HG03097 (cell line): ENCODE results near the gene NKPD1.

Source experiments
- ATAC-seq: cut with Tn5 transposase; IDR thresholded peaks from one replicate; pipeline ENCODE4 v1.9.1; 2021; ENCODE audit not compliant: unreplicated experiment, low FRiP score

The NKPD1 gene

DNA sequence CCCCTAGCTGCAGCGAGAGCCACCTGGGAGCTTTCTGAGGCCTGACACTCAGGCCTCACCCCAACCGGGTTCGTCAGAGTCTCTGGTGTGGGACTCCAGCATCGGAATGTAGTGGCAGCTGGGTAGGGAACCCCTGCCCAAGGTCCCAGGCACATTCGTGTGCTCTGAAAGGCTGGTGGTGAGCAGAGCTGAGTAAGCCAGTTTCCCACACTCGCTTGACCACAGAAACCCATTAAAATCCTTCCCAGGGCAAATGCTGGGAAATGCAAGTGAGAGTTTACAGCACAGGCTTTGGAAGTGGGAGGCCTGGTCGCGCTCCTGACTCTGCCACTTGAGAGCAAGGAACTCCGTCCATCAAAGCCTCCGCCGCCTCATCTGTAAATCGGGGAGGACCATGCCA lies 13.0 kb upstream of the NKPD1 start:
- no peak for ATAC-seq

DNA sequence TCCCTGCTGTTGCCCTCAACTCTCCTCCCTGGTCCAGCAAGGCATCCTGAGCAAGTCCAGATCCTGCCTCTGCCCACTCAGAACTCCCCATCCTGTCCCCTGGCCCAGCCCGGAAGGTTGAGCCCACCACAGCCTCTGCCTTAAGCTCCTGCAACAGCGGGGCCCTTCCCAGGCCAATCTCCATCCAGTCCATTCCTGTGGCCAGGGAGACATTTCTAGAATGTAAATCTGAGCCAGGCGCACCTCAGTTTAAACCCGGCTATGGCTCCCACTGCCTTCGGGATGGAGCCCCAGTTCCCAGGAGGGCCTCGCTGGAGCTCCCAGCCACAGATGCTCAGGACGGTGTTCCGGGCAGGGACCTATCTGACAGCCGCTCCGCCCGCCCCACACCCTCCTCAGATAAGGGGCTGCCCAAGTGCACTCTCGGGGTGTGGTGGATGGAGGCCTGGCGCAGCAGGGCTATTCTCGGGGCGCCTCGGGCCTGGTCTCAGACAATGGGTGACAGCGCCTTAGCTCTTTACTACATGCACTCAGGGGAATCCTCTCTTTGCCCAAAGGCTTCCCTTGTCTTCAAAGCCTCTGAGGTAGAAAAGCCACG lies 11.9 kb upstream of the NKPD1 start:
- ATAC-seq = no peak

DNA sequence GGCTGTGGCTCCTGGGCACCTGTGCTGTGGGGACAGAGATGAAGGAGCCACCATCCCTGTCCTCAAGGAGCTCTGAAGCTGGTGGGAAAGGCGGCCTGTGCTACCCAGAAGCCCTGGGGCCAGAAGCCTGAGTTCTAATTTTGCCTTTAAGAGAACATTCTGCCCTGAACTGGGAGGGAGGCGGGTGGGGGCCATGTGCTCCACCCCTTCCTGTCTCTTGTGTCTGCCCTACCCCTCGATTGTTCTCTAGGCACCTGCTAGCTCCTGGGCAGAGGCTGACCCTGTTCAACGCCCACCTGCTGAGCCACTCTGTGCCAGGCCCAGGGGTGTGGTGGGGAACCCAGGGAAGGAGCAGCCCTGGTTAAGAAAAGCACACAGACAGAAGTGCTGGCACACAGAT lies 11.4 kb upstream of the NKPD1 start:
- no peak for ATAC-seq

- no peak for ATAC-seq
Measured at GRCh38 chr19:45171211-45171623, 10.4 kb upstream of the NKPD1 start.

GRCh38 chr19:45170146-45171106 lies 9.6 kb upstream of the NKPD1 start:
- ATAC-seq = no peak

- ATAC-seq = no peak
Measured at GRCh38 chr19:45169602-45170001, 8.8 kb upstream of the NKPD1 start.

- ATAC-seq = no peak
Measured at GRCh38 chr19:45168767-45169351, 8.1 kb upstream of the NKPD1 start.

DNA sequence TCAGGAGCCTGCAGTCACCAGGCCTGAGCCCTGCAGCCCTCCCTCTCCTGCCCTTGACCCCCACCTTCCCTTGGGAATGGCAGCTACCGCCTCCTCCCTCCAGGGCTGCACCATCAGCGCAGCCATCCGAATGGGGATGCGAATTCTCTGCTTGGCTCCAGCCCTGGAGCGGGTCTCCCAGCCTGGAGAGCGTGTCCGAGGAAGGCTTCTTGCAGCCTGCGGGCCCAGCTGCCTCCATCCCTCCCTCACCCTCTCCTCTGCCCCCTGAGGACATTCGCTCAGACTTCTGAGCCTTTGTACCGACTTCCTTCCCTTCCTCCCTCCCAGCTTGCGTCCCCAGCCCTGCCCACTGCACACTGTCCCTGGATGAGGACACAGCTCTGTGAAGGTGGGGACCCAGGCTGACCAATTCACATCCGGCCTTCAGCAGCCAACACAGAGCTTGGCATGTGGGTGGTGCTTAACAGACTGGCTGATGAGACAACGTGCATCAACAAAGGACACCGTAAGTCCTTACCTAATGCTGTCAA lies 6.0 kb upstream of the NKPD1 start:
- ATAC-seq = no peak

- ATAC-seq = no peak
Measured at GRCh38 chr19:45164577-45165335, 4.0 kb upstream of the NKPD1 start.

- ATAC-seq = no peak
Measured at GRCh38 chr19:45163751-45164460, 3.1 kb upstream of the NKPD1 start.

- ATAC-seq = no peak
Measured at GRCh38 chr19:45163156-45163555, 2.4 kb upstream of the NKPD1 start.

DNA sequence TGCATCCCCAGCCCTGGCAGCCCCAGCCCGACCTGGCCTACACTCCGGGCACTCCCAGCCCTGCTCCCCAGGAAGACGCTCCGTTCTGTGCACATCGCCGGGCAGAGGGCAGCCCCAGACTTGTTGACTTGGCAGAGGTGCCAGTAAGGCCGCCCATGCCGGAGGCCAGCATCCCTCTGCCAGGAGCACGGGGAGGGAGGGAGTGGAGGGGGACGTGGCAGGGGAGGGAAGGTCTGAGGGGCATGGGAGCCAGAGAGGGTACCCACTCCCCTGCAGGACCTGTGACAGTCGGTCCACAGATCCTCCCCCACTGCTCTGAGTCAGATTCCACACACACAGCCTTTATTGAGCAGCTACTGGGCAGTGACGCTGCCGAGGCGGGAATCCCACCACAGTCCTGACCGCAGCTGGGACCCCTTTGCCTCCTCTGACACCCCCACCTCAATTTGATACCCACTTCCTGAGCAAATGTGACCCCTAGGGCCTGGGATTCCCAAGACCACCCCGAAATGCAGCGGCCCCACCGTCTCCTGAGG lies 1.9 kb upstream of the NKPD1 start:
- no peak for ATAC-seq

- ATAC-seq = no peak
Measured at GRCh38 chr19:45161738-45162607, 1.2 kb upstream of the NKPD1 start.

DNA sequence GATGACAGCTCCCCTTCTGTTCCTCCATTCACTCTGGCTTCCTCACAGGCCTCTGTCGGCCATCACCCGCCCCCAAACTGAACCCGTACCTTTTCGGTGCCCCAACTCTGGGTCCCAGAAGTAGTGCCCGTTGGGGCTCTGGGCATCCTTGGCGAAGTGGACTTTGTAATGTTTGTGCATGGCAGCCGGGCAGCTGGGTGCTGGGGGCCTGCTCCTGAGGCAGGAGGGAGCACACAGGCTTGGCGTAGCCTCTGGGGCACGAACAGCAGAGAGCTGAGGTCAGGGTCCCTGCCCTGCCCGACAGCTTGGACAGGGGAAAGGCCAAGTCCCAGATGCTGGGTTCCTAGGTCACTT lies 834 bp downstream of the NKPD1 start:
- no peak for ATAC-seq

DNA sequence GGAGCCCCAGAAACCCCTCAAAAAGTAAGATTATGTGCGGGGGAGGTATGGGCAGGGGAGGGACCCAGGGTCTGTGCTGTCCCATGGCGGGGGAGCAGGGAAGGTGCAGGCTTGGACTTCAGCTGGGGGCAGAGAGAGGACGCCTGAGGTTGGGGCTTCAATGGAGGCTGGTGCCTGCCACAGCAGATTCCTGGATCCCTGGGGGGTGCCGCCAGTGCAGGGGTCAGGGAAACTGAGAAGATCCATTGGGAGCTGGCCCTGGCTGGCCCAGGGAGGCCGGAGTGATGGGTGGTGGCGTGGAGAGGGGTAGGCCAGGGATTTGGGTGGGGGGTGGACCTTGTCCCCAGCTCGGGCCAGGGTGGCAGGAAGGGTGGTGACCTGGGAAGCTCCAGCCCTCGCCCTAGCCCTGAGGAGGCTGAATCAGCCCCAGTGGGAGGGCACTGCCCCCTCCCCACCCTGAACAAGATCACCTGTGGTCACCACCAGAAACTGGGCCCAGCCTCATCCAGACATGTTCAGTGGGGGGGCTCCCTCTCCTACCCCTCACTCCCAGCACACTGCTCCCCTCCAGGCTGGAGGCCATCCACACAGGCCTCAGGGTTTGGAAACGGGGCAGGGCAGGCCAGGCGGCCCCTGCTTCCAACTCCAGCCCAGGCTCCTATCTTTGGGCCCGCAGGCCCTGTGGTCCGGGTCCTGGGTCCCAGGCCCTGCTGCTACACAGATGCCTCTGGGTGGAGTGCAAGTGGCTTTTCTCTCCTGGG lies 1.4 kb downstream of the NKPD1 start:
- ATAC-seq = no peak

- ATAC-seq = no peak
Measured at GRCh38 chr19:45158503-45159209, 2.1 kb downstream of the NKPD1 start.

GRCh38 chr19:45156751-45157150 lies 4.0 kb downstream of the NKPD1 start:
- ATAC-seq = no peak
